SK-N-SH (cell line): ENCODE measurements around the gene NTMT1. TPM values are rescaled to one million over a fixed set of nuclear protein-coding genes. Genes with fewer than 3 reads are reported as not detected.
"Not testable (repeated sequence)": the region's sequence is repeated elsewhere in the genome, so short reads cannot be mapped to it uniquely, and the experiment has no call there.

ENCODE experiments used
- CTCF ChIA-PET: fragments of 300-600, 350-600 bp; formaldehyde crosslinking; extraction: SDS; loops from one replicate; lab custom pipeline; 2021; lab: Yijun Ruan, JAX
- POLR2A ChIA-PET: fragments of 350-600 bp; sonication (Branson Sonifier 250); formaldehyde crosslinking; extraction: SDS; loops from one replicate; lab custom pipeline; 2020; ENCODE audit warnings: antibody characterized with exemption, inconsistent platforms; lab: Yijun Ruan, JAX
- DNase-seq: peaks from one replicate; pipeline ENCODE4 v3.0.0; 2012
- H2AFZ ChIP-seq: fragments of 200-600 bp; sonication (generic); 2 replicates; pipeline ENCODE4 v1.8.1; 2016; ENCODE audit warnings: antibody characterized with exemption, mild to moderate bottlenecking, low read depth
- H3F3A ChIP-seq: fragments of 200-600 bp; sonication (generic); replicated peaks from 2 replicates; pipeline ENCODE3; 2016; ENCODE audit warnings: antibody characterized with exemption, mild to moderate bottlenecking; ENCODE audit not compliant: insufficient read depth
- H3K27ac ChIP-seq, 2 experiments: fragments of 200-500 bp in 1 of 2; fragments of 200-600 bp in 1 of 2; sonication (Bioruptor generic) in 1 of 2; sonication (generic), shearing (Covaris generic) in 1 of 2; 2 replicates each; pipeline versions ENCODE4 v1.5.1 to v1.6.1; 2014 to 2016; ENCODE audit warnings: low read depth in 2 of 2, inconsistent platforms in 1 of 2, low read length in 1 of 2, mild to moderate bottlenecking in 1 of 2, mixed read lengths in 1 of 2
- H3K27me3 ChIP-seq: fragments of 200-600 bp; sonication (generic), shearing (Covaris generic); 2 replicates; pipeline ENCODE4 v1.6.1; 2016; ENCODE audit warnings: mixed run types; ENCODE audit not compliant: insufficient read depth
- H3K36me3 ChIP-seq, 2 experiments: fragments of 200-500 bp in 1 of 2; fragments of 200-600 bp in 1 of 2; sonication (Bioruptor generic) in 1 of 2; sonication (generic) in 1 of 2; replicated peaks in 1 of 2; 2 replicates each; pipeline versions ENCODE3 to v1.5.1; 2014 to 2016; ENCODE audit warnings: low read length in 1 of 2, mild to moderate bottlenecking in 1 of 2; ENCODE audit not compliant: insufficient read depth in 2 of 2, control insufficient read depth in 1 of 2
- H3K4me1 ChIP-seq, 2 experiments: fragments of 200-500 bp in 1 of 2; fragments of 200-600 bp in 1 of 2; sonication (Bioruptor generic) in 1 of 2; sonication (generic), shearing (Covaris generic) in 1 of 2; 2 replicates each; pipeline versions ENCODE4 v1.5.1 to v1.6.1; 2014 to 2016; ENCODE audit warnings: low read depth in 1 of 2, low read length in 1 of 2, mixed run types in 1 of 2; ENCODE audit not compliant: insufficient read depth in 2 of 2, control insufficient read depth in 1 of 2
- H3K4me2 ChIP-seq: fragments of 200-600 bp; sonication (generic), shearing (Covaris generic); 2 replicates; pipeline ENCODE4 v1.6.1; 2017; ENCODE audit warnings: mixed run types
- H3K4me3 ChIP-seq, 2 experiments: fragments of 200-500 bp in 1 of 2; fragments of 200-600 bp in 1 of 2; sonication (Bioruptor generic) in 1 of 2; sonication (generic), shearing (Covaris generic) in 1 of 2; 2 replicates each; pipeline versions ENCODE4 v1.5.1 to v1.8.1; 2014 to 2016; ENCODE audit warnings: low read depth in 2 of 2, inconsistent platforms in 1 of 2, low read length in 1 of 2, mild to moderate bottlenecking in 1 of 2, mixed read lengths in 1 of 2, moderate library complexity in 1 of 2
- H3K79me2 ChIP-seq: fragments of 200-600 bp; sonication (generic); 2 replicates; pipeline ENCODE4 v1.8.1; 2017; ENCODE audit warnings: mild to moderate bottlenecking; ENCODE audit not compliant: insufficient read depth
- H3K9ac ChIP-seq: fragments of 200-600 bp; sonication (generic); 2 replicates; pipeline ENCODE4 v1.6.1; 2017; ENCODE audit warnings: mixed run types
- H3K9me2 ChIP-seq: fragments of 200-600 bp; sonication (generic); 2 replicates; pipeline ENCODE4 v1.6.1; 2017; ENCODE audit warnings: mixed run types
- H3K9me3 ChIP-seq: fragments of 200-600 bp; sonication (generic); 2 replicates; pipeline ENCODE4 v1.6.1; 2017; ENCODE audit warnings: mixed run types, mild to moderate bottlenecking, moderate library complexity
- H4K20me1 ChIP-seq: fragments of 200-600 bp; sonication (generic); 2 replicates; pipeline ENCODE4 v1.6.1; 2017; ENCODE audit warnings: mild to moderate bottlenecking, mixed run types; ENCODE audit not compliant: insufficient read depth
- CTCF ChIP-seq: fragments of 200-600 bp; sonication (generic); IDR thresholded peaks from 2 replicates; pipeline ENCODE4 v1.6.1; 2017; ENCODE audit warnings: antibody characterized with exemption, mild to moderate bottlenecking, moderate library complexity
- ELF1 ChIP-seq: IDR thresholded peaks from 2 replicates; pipeline ENCODE4 v1.4.0; 2012
- EP300 ChIP-seq, 2 experiments: IDR thresholded peaks; 2 replicates each; pipeline versions ENCODE4 v1.4.0 to v1.6.1; 2012; ENCODE audit warnings: borderline replicate concordance in 1 of 2, low read depth in 1 of 2, low read length in 1 of 2
- EZH2phosphoT487 ChIP-seq: fragments of 200-600 bp; sonication (generic); IDR thresholded peaks from 2 replicates; pipeline ENCODE4 v1.6.1; 2017; ENCODE audit warnings: low read depth, mixed run types, mild to moderate bottlenecking, antibody characterized with exemption, moderate library complexity, borderline replicate concordance
- FOSL2 ChIP-seq: IDR thresholded peaks from 2 replicates; pipeline ENCODE4 v1.4.0; 2012; ENCODE audit warnings: low read depth, mild to moderate bottlenecking, moderate library complexity, borderline replicate concordance
- GABPA ChIP-seq: IDR thresholded peaks from 2 replicates; pipeline ENCODE4 v1.4.0; 2012; ENCODE audit warnings: low read depth, mild to moderate bottlenecking
- GATA2 ChIP-seq: sonication (generic); formaldehyde crosslinking; IDR thresholded peaks from 2 replicates; pipeline ENCODE4 v1.5.0; 2020; ENCODE audit warnings: mild to moderate bottlenecking, missing genetic modification reagents
- IRF3 ChIP-seq: fragments of 150-350 bp; IDR thresholded peaks from 2 replicates; pipeline ENCODE4 v1.6.1; 2016; ENCODE audit warnings: mild to moderate bottlenecking, low read depth, low read length
- MEF2A ChIP-seq: IDR thresholded peaks from 2 replicates; pipeline ENCODE4 v1.4.0; 2012; ENCODE audit warnings: low read depth, borderline replicate concordance
- MXI1 ChIP-seq: IDR thresholded peaks from 2 replicates; pipeline ENCODE4 v1.6.1; 2012; ENCODE audit warnings: mild to moderate bottlenecking, low read depth, low read length, improper control_type of control experiment
- POLR2AphosphoS5 ChIP-seq: IDR thresholded peaks from 2 replicates; pipeline ENCODE4 v1.6.1; 2012; ENCODE audit warnings: low read depth, low read length
- RCOR1 ChIP-seq: fragments of 150-350 bp; IDR thresholded peaks from 2 replicates; pipeline ENCODE4 v1.6.1; 2017; ENCODE audit warnings: antibody characterized with exemption, low read length
- REST ChIP-seq: IDR thresholded peaks from 2 replicates; pipeline ENCODE4 v1.6.1; 2012; ENCODE audit warnings: mild to moderate bottlenecking, low read depth, low read length, moderate library complexity
- RFX5 ChIP-seq: IDR thresholded peaks from 2 replicates; pipeline ENCODE4 v1.6.1; 2012; ENCODE audit warnings: mild to moderate bottlenecking, improper control_type of control experiment, low read length
- SIN3A ChIP-seq: IDR thresholded peaks from 2 replicates; pipeline ENCODE4 v1.6.1; 2012; ENCODE audit warnings: low read depth, mild to moderate bottlenecking, low read length, moderate library complexity, borderline replicate concordance
- SMC3 ChIP-seq: IDR thresholded peaks from 2 replicates; pipeline ENCODE4 v1.6.1; 2012; ENCODE audit warnings: low read depth, low read length, improper control_type of control experiment
- TEAD4 ChIP-seq: IDR thresholded peaks from 2 replicates; pipeline ENCODE4 v1.4.0; 2012; ENCODE audit warnings: mild to moderate bottlenecking, borderline replicate concordance; ENCODE audit not compliant: insufficient read depth
- WGBS: methylation state at CpG from one replicate; pipeline ENCODE4 v1.1.6; 2017; ENCODE audit warnings: low lambda C conversion rate; 5-methylcytosine and 5-hydroxymethylcytosine counted together
- polyA plus RNA-seq, 3 experiments: library from polyadenylated mRNA; depleted of rRNA; stranded (reverse); fragments of >200 nt; gene quantifications; 2 replicates each; pipeline ENCODE4 v1.2.3, GENCODE V29; 2012

NTMT1 gene
- polyA plus RNA-seq, 1 of the 3 experiments (the other 2 are of a cell fraction): 78.3 TPM

- POLR2A ChIA-PET: no interaction called here
Observed at GRCh38 chr9:129661029-129661428, 35.1 kb downstream of the NTMT1 start.

GRCh38 chr9:129662239-129662638, 36.3 kb downstream of the NTMT1 start:
- H2AFZ ChIP-seq, H3K4me2 ChIP-seq, DNase-seq, H3K9me2 ChIP-seq, H3K4me1 ChIP-seq, H3K9ac ChIP-seq, H3K27me3 ChIP-seq, H3K36me3 ChIP-seq, H3K79me2 ChIP-seq, H3K4me3 ChIP-seq, H3K27ac ChIP-seq, H4K20me1 ChIP-seq, H3F3A ChIP-seq, H3K9me3 ChIP-seq: not testable (repeated sequence)
- ChIA-PET POLR2A (interaction anchor here (0.7 kb wide), 1 partner anchor 9 kb away, joined by 3 read pairs; no protein-coding TSS in a partner anchor), CTCF (interaction anchor here (0.6 to 1.8 kb wide), 5 partner anchors 17 to 519 kb away, joined by 3 to 6 read pairs (median 4); no protein-coding TSS in a partner anchor)
- 67% methylated on average over 3 of the region's 3 CpGs for WGBS

More at GRCh38 chr9:129661029-129661428, 35.1 kb downstream of the NTMT1 start:
- no peaks in the 10 kb centered on the region for H4K20me1 ChIP-seq
- no peak overlapping the region for H3K4me2 ChIP-seq
- DNase-seq: no peak
- H2AFZ ChIP-seq: no peak overlapping the region
- H3K4me3 ChIP-seq: no peak overlapping the region
- CTCF ChIA-PET: no interaction called here
- H3K36me3 ChIP-seq: no peaks in the 10 kb centered on the region
- TF ChIP-seq FOSL2 (no peak), POLR2AphosphoS5 (no peak), SIN3A (no peak), EP300 (IDR thresholded peaks at IDR 0.05; ENCODE audit: borderline replicate concordance in 1 of 2, low read depth in 1 of 2, low read length in 1 of 2) (no peak), MEF2A (no peak), IRF3 (no peak), CTCF (no peak), ELF1 (no peak), MXI1 (no peak), EZH2phosphoT487 (no peak), TEAD4 (no peak), GATA2 (CRISPR knock-in tag) (no peak), GABPA (no peak), REST (no peak), RCOR1 (no peak), RFX5 (no peak), SMC3 (no peak)
- no peaks in the 10 kb centered on the region for H3F3A ChIP-seq
- no peaks in the 10 kb centered on the region for H3K79me2 ChIP-seq
- no peaks in the 10 kb centered on the region for H3K9me2 ChIP-seq
- H3K27me3 ChIP-seq: no peaks in the 10 kb centered on the region; the same call in 1 of the 2 replicates
- WGBS: 71% methylated on average over 2 of the region's 2 CpGs
- peaks cover 0 to 3% of the 10 kb centered on the region in 2 experiments; a peak in 1 of 4 replicates for H3K4me1 ChIP-seq
- H3K9ac ChIP-seq: no peak overlapping the region
- no peaks in the 10 kb centered on the region for H3K9me3 ChIP-seq
- H3K27ac ChIP-seq: no peak overlapping the region
